T-cell (primary cell): Measurements from ENCODE around the gene EFHC1. TPM values are rescaled to one million over a fixed set of nuclear protein-coding genes. Genes with fewer than 3 reads are reported as not detected.
"Not testable (repeated sequence)": the region's sequence is repeated elsewhere in the genome, so short reads cannot be mapped to it uniquely, and the experiment has no call there.

Source experiments
- ATAC-seq, 4 experiments: fragments of 200-7000 bp in 3 of 4; fragments of 150-1000 bp in 1 of 4; cut with Tn5 transposase; replicated peaks in 1 of 4; 1 replicate in 3 of 4; 2 replicates in 1 of 4; pipeline ENCODE4 v1.10.0; 2021; ENCODE audit warnings: moderate library complexity in 3 of 4, mild to moderate bottlenecking in 2 of 4, moderate number of reproducible peaks in 1 of 4
- CTCF ChIA-PET, 2 donors: fragments of 300-600 bp; sonication (Branson Sonifier 250); formaldehyde crosslinking; loops; one replicate each; lab custom pipeline; 2022; ENCODE audit warnings: antibody characterized with exemption in 2 of 2; lab: Charles Lee
- POLR2A ChIA-PET, 2 donors: fragments of 300-600 bp; sonication (Branson Sonifier 250); formaldehyde crosslinking; loops; one replicate each; lab custom pipeline; 2022; ENCODE audit warnings: antibody characterized with exemption in 2 of 2; lab: Charles Lee
- DNase-seq, 35 experiments: peaks; one replicate each; pipeline versions ENCODE4 v3.0.0 to v3.0.0-alpha.2; 2013 to 2023
- H3K27ac ChIP-seq: one replicate; pipeline ENCODE4 v1.5.1; 2013; ENCODE audit warnings: low read length
- H3K27me3 ChIP-seq, 2 experiments: replicated peaks in 1 of 2; 1 replicate in 1 of 2; 2 replicates in 1 of 2; pipeline versions ENCODE4 v1.6.1 to v1.7.0; 2013; ENCODE audit warnings: low read length in 1 of 2, mixed read lengths in 1 of 2; ENCODE audit not compliant: control insufficient read depth in 2 of 2, insufficient read depth in 2 of 2; ENCODE audit errors: extremely low read depth in 1 of 2
- H3K36me3 ChIP-seq, 2 donors: 1 replicate in 1 of 2; 2 replicates in 1 of 2; pipeline versions ENCODE4 v1.6.1 to v1.7.0; 2013; ENCODE audit warnings: low read length in 1 of 2; ENCODE audit not compliant: control insufficient read depth in 2 of 2, insufficient read depth in 1 of 2; ENCODE audit errors: extremely low read depth in 1 of 2
- H3K4me1 ChIP-seq, 2 experiments: 1 replicate in 1 of 2; 2 replicates in 1 of 2; pipeline versions ENCODE4 v1.6.1 to v1.7.0; 2013; ENCODE audit warnings: low read length in 2 of 2, mixed read lengths in 1 of 2; ENCODE audit not compliant: insufficient read depth in 2 of 2, control insufficient read depth in 1 of 2; ENCODE audit errors: extremely low read depth in 1 of 2
- H3K4me3 ChIP-seq, 2 donors: 1 replicate in 1 of 2; 2 replicates in 1 of 2; pipeline versions ENCODE4 v1.5.1 to v1.7.0; 2013; ENCODE audit warnings: mild to moderate bottlenecking in 2 of 2, low read length in 1 of 2, moderate library complexity in 1 of 2; ENCODE audit not compliant: control insufficient read depth in 1 of 2; ENCODE audit errors: extremely low read depth in 1 of 2
- H3K9me3 ChIP-seq: 2 replicates; pipeline ENCODE4 v1.7.0; 2013
- H3K27ac Mint-ChIP-seq, 2 donors: one replicate each; pipeline ENCODE4 v1.8.0; 2020 to 2021; ENCODE audit warnings: mild to moderate bottlenecking in 2 of 2, mixed read lengths in 2 of 2
- H3K27me3 Mint-ChIP-seq, 2 donors: one replicate each; pipeline ENCODE4 v1.8.0; 2021 to 2022; ENCODE audit warnings: mixed read lengths in 2 of 2
- H3K36me3 Mint-ChIP-seq: one replicate; pipeline ENCODE4 v1.8.0; 2021; ENCODE audit warnings: mixed read lengths
- H3K4me1 Mint-ChIP-seq, 3 donors: one replicate each; pipeline ENCODE4 v1.8.0; 2020 to 2022; ENCODE audit warnings: mixed read lengths in 3 of 3, mild to moderate bottlenecking in 1 of 3
- H3K4me3 Mint-ChIP-seq, 3 donors: one replicate each; pipeline ENCODE4 v1.8.0; 2020 to 2022; ENCODE audit warnings: mild to moderate bottlenecking in 3 of 3, mixed read lengths in 3 of 3, moderate library complexity in 3 of 3
- H3K9me3 Mint-ChIP-seq, 3 donors: one replicate each; pipeline ENCODE4 v1.8.0; 2020 to 2022; ENCODE audit warnings: mixed read lengths in 3 of 3
- WGBS: methylation state at CpG from one replicate; pipeline ENCODE4 v1.1.5; 2013; ENCODE audit warnings: missing lambda C conversion rate; ENCODE audit not compliant: insufficient coverage; 5-methylcytosine and 5-hydroxymethylcytosine counted together
- total RNA-seq, 35 experiments: library from RNA in 6 of 35; stranded (reverse) in 6 of 35; fragments of 120-200 nt in 1 of 35; gene quantifications; one replicate each; pipeline versions ENCODE4 v1.2.1 to v1.2.4 and lab custom pipeline; 2013 to 2026

EFHC1 gene
- total RNA-seq, 5 donors from 2014 or later (not counting 1 experiment from before 2014, with no cell fraction given), result 4.5 to 8.6 (median 6.2) TPM

DNA sequence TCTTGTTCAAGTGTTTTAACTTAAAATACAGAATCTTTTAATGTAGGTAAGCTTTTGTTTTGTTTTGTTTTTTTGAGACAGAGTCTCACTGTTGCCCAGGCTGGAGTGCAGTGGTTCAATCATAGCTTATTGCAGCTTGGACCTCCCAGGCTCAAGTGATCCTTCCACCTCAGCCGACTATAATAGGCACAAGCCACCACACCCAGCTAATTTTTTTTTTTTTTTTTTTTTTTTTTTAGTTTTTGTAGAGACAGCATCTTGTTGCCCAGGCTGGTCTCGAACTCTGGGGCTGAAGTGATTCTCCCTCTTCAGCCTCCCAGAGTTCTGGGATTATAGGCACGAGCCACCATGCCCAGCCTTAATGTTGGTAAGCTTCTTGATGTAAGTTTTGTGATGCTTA is 3.3 kb downstream of the EFHC1 start:
- H3K27ac Mint-ChIP-seq, result no peak overlapping the region
- no peaks in the 10 kb centered on the region for H3K36me3 ChIP-seq
- ChIA-PET POLR2A (interaction anchor here in 1 of 2 donors (0.7 kb wide), 2 partner anchors 23 to 482 kb away, joined by 4 read pairs; no protein-coding TSS in a partner anchor), CTCF (interaction anchor here (0.6 to 0.9 kb wide), 7 partner anchors 11 to 262 kb away, joined by 3 to 4 read pairs (median 4); no protein-coding TSS in a partner anchor)
- peaks cover 5 to 17% of the 10 kb centered on the region in 2 experiments for H3K4me1 ChIP-seq
- H3K4me1 Mint-ChIP-seq, result peaks cover 0 to 7% (median 0%) of the 10 kb centered on the region in 3 donors
- H3K4me3 Mint-ChIP-seq, result no peak overlapping the region
- peaks cover 0 to 8% of the 10 kb centered on the region in 2 experiments for H3K27me3 ChIP-seq
- H3K4me3 ChIP-seq, result no peak overlapping the region
- no peaks in the 10 kb centered on the region for H3K36me3 Mint-ChIP-seq
- H3K9me3 Mint-ChIP-seq, result no peaks in the 10 kb centered on the region
- DNase-seq (no peak), ATAC-seq (no peak)
- no peaks in the 10 kb centered on the region for H3K27me3 Mint-ChIP-seq
- no peaks in the 10 kb centered on the region for H3K9me3 ChIP-seq
- no peak overlapping the region for H3K27ac ChIP-seq
- no CpG with 5 or more reads among the region's 3 CpGs for WGBS

DNA sequence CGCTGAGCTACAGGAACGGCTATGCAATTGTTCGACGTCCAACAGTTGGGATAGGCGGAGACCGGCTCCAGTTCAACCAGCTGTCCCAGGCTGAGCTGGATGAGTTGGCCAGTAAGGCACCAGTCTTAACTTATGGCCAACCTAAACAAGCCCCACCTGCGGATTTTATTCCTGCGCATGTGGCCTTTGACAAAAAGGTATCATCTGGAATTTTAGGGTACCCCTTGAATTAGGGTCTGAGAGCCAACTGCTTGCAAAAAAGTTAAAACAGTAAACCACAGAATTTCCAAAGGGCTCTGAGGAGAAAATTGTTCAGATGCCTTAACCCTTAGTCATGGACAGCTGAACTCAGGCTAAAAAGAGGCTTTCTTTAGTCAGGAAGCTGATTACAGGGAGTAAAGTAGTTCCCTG is 3.8 kb downstream of the EFHC1 start:
- POLR2A ChIA-PET, result interaction anchor here in 1 of 2 donors (0.7 kb wide), 2 partner anchors 23 to 481 kb away, joined by 4 read pairs; no protein-coding TSS in a partner anchor
- no peak overlapping the region for H3K4me3 Mint-ChIP-seq

DNA sequence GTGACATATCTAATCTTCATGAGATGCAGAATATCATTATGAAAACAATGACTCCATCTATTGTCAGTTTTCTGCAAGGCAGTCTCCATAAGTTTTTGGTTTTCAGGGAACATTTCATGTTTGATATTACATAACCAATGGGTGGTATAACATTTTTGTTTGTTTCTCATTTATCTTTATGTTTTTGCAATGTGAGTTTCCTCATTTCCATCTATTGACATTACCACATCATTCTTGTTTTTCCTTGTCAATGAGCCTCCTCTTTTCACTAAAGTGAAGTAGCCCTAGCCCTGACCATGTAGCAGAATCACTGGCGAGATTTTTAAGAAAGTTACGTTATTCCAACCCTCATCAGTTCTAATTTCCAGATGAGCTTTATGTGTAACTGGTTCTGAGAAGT is 4.4 kb downstream of the EFHC1 start:
- Histone ChIP-seq H3K27me3 (peaks cover 0 to 8% of the 10 kb centered on the region in 2 experiments), H3K9me3 (no peaks in the 10 kb centered on the region), H3K27ac (no peak overlapping the region), H3K4me3 (no peak overlapping the region), H3K36me3 (no peaks in the 10 kb centered on the region), H3K4me1 (peaks cover 5 to 13% of the 10 kb centered on the region in 2 experiments)
- Mint-ChIP-seq H3K36me3 (peaks cover 3% of the 10 kb centered on the region), H3K27ac (no peak overlapping the region), H3K4me1 (no peaks in the 10 kb centered on the region), H3K27me3 (no peaks in the 10 kb centered on the region), H3K9me3 (no peaks in the 10 kb centered on the region), H3K4me3 (no peak overlapping the region)
- DNase-seq (no peak), ATAC-seq (no peak)
- ChIA-PET POLR2A (interaction anchor here (0.5 to 1.3 kb wide), 2 partner anchors 10 to 27 kb away, joined by 3 to 7 read pairs; no protein-coding TSS in a partner anchor), CTCF (interaction anchor here in 1 of 2 donors (0.7 kb wide), 1 partner anchor 173 kb away, joined by 3 read pairs; no protein-coding TSS in a partner anchor)
- no CpG with 5 or more reads among the region's 2 CpGs for WGBS

More for the DNA sequence above, 3.8 kb downstream of the EFHC1 start:
- Histone ChIP-seq H3K4me1 (peaks cover 5 to 17% of the 10 kb centered on the region in 2 experiments), H3K4me3 (no peak overlapping the region), H3K27me3 (peaks cover 0 to 8% of the 10 kb centered on the region in 2 experiments), H3K27ac (no peak overlapping the region), H3K36me3 (no peaks in the 10 kb centered on the region), H3K9me3 (no peaks in the 10 kb centered on the region)
- Mint-ChIP-seq H3K27ac (no peak overlapping the region), H3K36me3 (no peaks in the 10 kb centered on the region), H3K9me3 (no peaks in the 10 kb centered on the region), H3K27me3 (no peaks in the 10 kb centered on the region), H3K4me1 (peaks cover 0 to 5% (median 0%) of the 10 kb centered on the region in 3 donors)
- WGBS, result 100% methylated on average over 5 of the region's 8 CpGs
- ATAC-seq, result no peak
- DNase-seq, result no peak
- CTCF ChIA-PET, result interaction anchor here (0.6 to 0.7 kb wide), 4 partner anchors 16 to 262 kb away, joined by 3 to 4 read pairs (median 3); no protein-coding TSS in a partner anchor

DNA sequence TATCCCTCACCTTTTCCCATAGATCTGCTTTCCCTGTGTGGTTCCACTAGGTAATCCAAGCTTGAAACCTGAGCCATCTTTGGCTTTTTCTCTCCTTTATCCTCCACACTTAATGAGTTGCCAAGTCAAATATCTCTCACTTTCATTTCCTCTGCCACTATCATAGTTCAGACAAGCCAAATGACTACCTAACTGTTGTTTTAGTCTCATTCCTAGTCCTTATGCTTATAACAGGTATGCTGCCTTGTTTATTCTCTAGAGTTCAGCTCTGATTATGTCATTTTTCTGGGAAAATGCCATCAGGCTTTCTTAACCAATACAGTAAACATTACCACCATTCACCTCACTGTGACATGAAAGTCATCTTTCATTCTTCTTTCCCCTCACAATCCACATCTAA is 6.5 kb downstream of the EFHC1 start:
- ChIA-PET POLR2A (interaction anchor here in 1 of 2 donors (0.5 kb wide), 1 partner anchor 642 kb away, joined by 5 read pairs; no protein-coding TSS in a partner anchor), CTCF (interaction anchor here in 1 of 2 donors (0.6 kb wide), 1 partner anchor 19 kb away, joined by 8 read pairs; no protein-coding TSS in a partner anchor)
- Histone ChIP-seq H3K9me3 (no peaks in the 10 kb centered on the region), H3K36me3 (no peaks in the 10 kb centered on the region), H3K27me3 (no peaks in the 10 kb centered on the region), H3K4me3 (no peak overlapping the region), H3K27ac (no peak overlapping the region), H3K4me1 (no peaks in the 10 kb centered on the region)
- ATAC-seq (no peak), DNase-seq (no peak)
- Mint-ChIP-seq H3K27ac (no peak overlapping the region), H3K27me3 (no peaks in the 10 kb centered on the region), H3K36me3 (peaks cover 10% of the 10 kb centered on the region), H3K9me3 (no peaks in the 10 kb centered on the region), H3K4me3 (no peak overlapping the region), H3K4me1 (peaks cover 2 to 7% (median 4%) of the 10 kb centered on the region in 3 donors)

DNA sequence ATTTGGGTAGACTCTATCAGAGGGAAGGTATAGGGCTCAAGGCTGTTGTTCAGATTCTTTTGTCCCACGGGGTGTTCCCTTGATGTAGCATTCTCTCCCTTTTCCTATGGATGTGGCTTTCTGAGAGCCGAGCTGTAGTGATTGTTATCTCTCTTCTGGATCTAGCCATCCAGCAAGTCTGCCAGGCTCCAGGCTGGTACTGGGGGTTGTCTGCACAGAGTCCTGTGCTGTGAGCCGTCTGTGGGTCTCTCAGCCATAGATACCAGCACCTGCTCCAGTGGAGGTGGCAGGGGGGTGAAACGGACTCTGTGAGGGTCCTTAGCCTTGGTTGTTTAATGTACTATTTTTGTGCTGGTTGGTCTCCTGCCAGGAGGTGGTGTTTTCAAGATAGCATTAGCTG is 13.2 kb downstream of the EFHC1 start:
- ATAC-seq, H3K9me3 Mint-ChIP-seq, H3K4me3 ChIP-seq, H3K4me1 Mint-ChIP-seq, H3K9me3 ChIP-seq, H3K4me3 Mint-ChIP-seq, POLR2A ChIA-PET, H3K27me3 ChIP-seq, CTCF ChIA-PET, H3K27ac Mint-ChIP-seq, H3K4me1 ChIP-seq, H3K27ac ChIP-seq, H3K36me3 ChIP-seq, DNase-seq, H3K27me3 Mint-ChIP-seq: not testable (repeated sequence)
- H3K36me3 Mint-ChIP-seq, result peaks cover 19% of the 10 kb centered on the region
- no CpG with 5 or more reads among the region's 4 CpGs for WGBS

DNA sequence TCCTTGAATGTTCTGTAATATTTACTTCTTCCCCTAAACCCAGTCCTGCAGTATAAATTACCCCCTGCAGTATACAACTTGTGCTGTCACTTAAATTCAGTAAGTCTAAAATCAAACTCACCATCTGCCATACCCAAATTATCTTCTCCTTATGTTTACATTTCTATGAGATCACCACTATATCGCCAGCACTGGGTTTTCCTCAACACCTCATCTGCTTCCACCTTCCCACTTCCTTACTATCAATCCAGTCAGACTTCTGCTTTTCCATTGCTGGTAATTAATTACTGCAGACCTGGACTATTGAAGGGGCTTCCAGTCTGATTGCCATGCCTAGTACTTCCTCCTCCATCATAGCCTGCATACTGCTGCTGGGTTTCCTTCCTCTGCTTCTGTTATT is 15.2 kb downstream of the EFHC1 start:
- no peaks in the 10 kb centered on the region for H3K9me3 ChIP-seq
- Mint-ChIP-seq H3K4me3 (no peak overlapping the region), H3K4me1 (peaks cover 2 to 7% (median 4%) of the 10 kb centered on the region in 3 donors), H3K27me3 (no peaks in the 10 kb centered on the region), H3K27ac (no peak overlapping the region), H3K36me3 (peaks cover 9% of the 10 kb centered on the region), H3K9me3 (no peaks in the 10 kb centered on the region)
- 75% methylated on average over 1 of the region's 1 CpG for WGBS
- ATAC-seq (no peak), DNase-seq (no peak)
- ChIA-PET CTCF (no interaction called here), POLR2A (no interaction called here)
- no peaks in the 10 kb centered on the region for H3K4me1 ChIP-seq
- no peaks in the 10 kb centered on the region for H3K36me3 ChIP-seq
- no peak overlapping the region for H3K4me3 ChIP-seq
- peaks cover 0 to 2% of the 10 kb centered on the region in 2 experiments for H3K27me3 ChIP-seq
- no peak overlapping the region for H3K27ac ChIP-seq
